H1 (cell line): Measurements from ENCODE around the gene ENTPD8. TPM values are rescaled to one million over a fixed set of nuclear protein-coding genes. Genes with fewer than 3 reads are reported as not detected.

ENCODE experiments used
- CTCF ChIA-PET: fragments of 300-600 bp; sonication (Branson Sonifier 250); formaldehyde crosslinking; loops from one replicate; lab custom pipeline; 2021; ENCODE audit not compliant: partially characterized antibody; lab: Charles Lee
- POLR2A ChIA-PET: fragments of 300-600 bp; sonication (Branson Sonifier 250); formaldehyde crosslinking; loops from one replicate; lab custom pipeline; 2021; ENCODE audit warnings: inconsistent platforms; ENCODE audit not compliant: partially characterized antibody; lab: Charles Lee
- DNase-seq, 2 experiments: peaks; one replicate each; pipeline versions ENCODE4 v3.0.0 to v3.0.0-alpha.2; 2010 to 2022; ENCODE audit warnings: low spot score in 2 of 2, low read depth in 1 of 2, mixed read lengths in 1 of 2
- FAIRE-seq: peaks from 2 replicates; lab custom pipeline; 2011; peaks lifted over from hg19 to GRCh38; lab: Jason Lieb, UNC
- H2AFZ ChIP-seq: 2 replicates; pipeline ENCODE4 v1.8.1; 2012; ENCODE audit warnings: low read length, inconsistent platforms
- H2AK5ac ChIP-seq: 2 replicates; pipeline ENCODE4 v1.6.1; 2013; ENCODE audit warnings: low read depth, low read length
- H2BK120ac ChIP-seq: replicated peaks from 2 replicates; pipeline ENCODE3; 2013; ENCODE audit warnings: low read depth, low read length, inconsistent platforms
- H2BK12ac ChIP-seq: 2 replicates; pipeline ENCODE4 v1.6.1; 2013; ENCODE audit warnings: low read depth, low read length
- H2BK15ac ChIP-seq: 2 replicates; pipeline ENCODE4 v1.6.1; 2013; ENCODE audit warnings: low read length
- H2BK20ac ChIP-seq: 2 replicates; pipeline ENCODE4 v1.6.1; 2013; ENCODE audit warnings: low read length
- H2BK5ac ChIP-seq: 2 replicates; pipeline ENCODE4 v1.6.1; 2013; ENCODE audit warnings: low read depth, low read length
- H3K14ac ChIP-seq: 2 replicates; pipeline ENCODE4 v1.6.1; 2013; ENCODE audit warnings: inconsistent platforms; ENCODE audit not compliant: insufficient read length
- H3K18ac ChIP-seq: 2 replicates; pipeline ENCODE4 v1.6.1; 2013; ENCODE audit warnings: low read length; ENCODE audit errors: extremely low read depth
- H3K23ac ChIP-seq: 2 replicates; pipeline ENCODE4 v1.6.1; 2013; ENCODE audit warnings: inconsistent platforms; ENCODE audit not compliant: insufficient read length
- H3K23me2 ChIP-seq: 2 replicates; pipeline ENCODE4 v1.6.1; 2013; ENCODE audit warnings: low read depth, low read length
- H3K27ac ChIP-seq: 2 replicates; pipeline ENCODE4 v1.6.1; 2011; ENCODE audit warnings: low read depth, low read length, inconsistent platforms
- H3K27me3 ChIP-seq, 4 experiments: replicated peaks in 1 of 4; 1 replicate in 1 of 4; 2 replicates in 3 of 4; pipeline versions ENCODE4 v1.6.1 to v1.8.1; 2011 to 2013; ENCODE audit warnings: low read length in 3 of 4, mild to moderate bottlenecking in 3 of 4, inconsistent platforms in 2 of 4, mixed read lengths in 2 of 4, moderate library complexity in 1 of 4; ENCODE audit not compliant: control insufficient read depth in 3 of 4, insufficient read depth in 3 of 4; ENCODE audit errors: extremely low read depth in 1 of 4
- H3K36me3 ChIP-seq, 4 experiments: 2 replicates each; pipeline versions ENCODE4 v1.6.1 to v1.8.1; 2011 to 2013; ENCODE audit warnings: mild to moderate bottlenecking in 4 of 4, low read length in 3 of 4, moderate library complexity in 2 of 4, control low read depth in 1 of 4, inconsistent platforms in 1 of 4; ENCODE audit not compliant: insufficient read depth in 4 of 4, control insufficient read depth in 2 of 4
- H3K4ac ChIP-seq: replicated peaks from 2 replicates; pipeline ENCODE3; 2013; ENCODE audit warnings: low read length, low read depth, mixed read lengths, inconsistent platforms; ENCODE audit not compliant: insufficient read length
- H3K4me1 ChIP-seq, 4 experiments: replicated peaks in 1 of 4; 1 replicate in 1 of 4; 2 replicates in 3 of 4; pipeline versions ENCODE4 v1.6.1 to v1.8.1; 2011 to 2013; ENCODE audit warnings: low read length in 3 of 4, inconsistent platforms in 2 of 4, mixed read lengths in 1 of 4; ENCODE audit not compliant: insufficient read depth in 4 of 4, control insufficient read depth in 3 of 4
- H3K4me2 ChIP-seq, 2 experiments: 2 replicates each; pipeline versions ENCODE4 v1.6.1 to v1.8.1; 2011 to 2013; ENCODE audit warnings: low read depth in 2 of 2, low read length in 2 of 2, control low read depth in 1 of 2, inconsistent platforms in 1 of 2, mild to moderate bottlenecking in 1 of 2; ENCODE audit not compliant: insufficient read depth in 1 of 2
- H3K4me3 ChIP-seq, 4 experiments: fragments of 200-600, 300-600 bp in 1 of 4; sonication (generic), shearing (Covaris generic), sonication (Bioruptor Twin) in 1 of 4; 2 replicates each; pipeline versions ENCODE4 v1.5.1 to v1.8.1; 2011 to 2016; ENCODE audit warnings: low read length in 4 of 4, low read depth in 3 of 4, control low read depth in 2 of 4, inconsistent platforms in 2 of 4, mild to moderate bottlenecking in 2 of 4, mixed read lengths in 1 of 4, moderate library complexity in 1 of 4; ENCODE audit not compliant: insufficient read depth in 2 of 4; ENCODE audit errors: extremely low read depth in 1 of 4
- H3K56ac ChIP-seq: replicated peaks from 2 replicates; pipeline ENCODE3; 2013; ENCODE audit warnings: low read depth, mild to moderate bottlenecking, mixed read lengths, low read length, inconsistent platforms; ENCODE audit not compliant: insufficient read length
- H3K79me1 ChIP-seq: 2 replicates; pipeline ENCODE4 v1.6.1; 2013; ENCODE audit warnings: low read depth, low read length, control low read depth
- H3K79me2 ChIP-seq, 2 experiments: 2 replicates each; pipeline versions ENCODE4 v1.6.1 to v1.8.1; 2012 to 2013; ENCODE audit warnings: low read length in 2 of 2, mild to moderate bottlenecking in 2 of 2, inconsistent platforms in 1 of 2; ENCODE audit not compliant: insufficient read depth in 2 of 2, control insufficient read depth in 1 of 2
- H3K9ac ChIP-seq, 4 experiments: replicated peaks in 1 of 4; 1 replicate in 1 of 4; 2 replicates in 3 of 4; pipeline versions ENCODE4 v1.6.1 to v1.8.1; 2011 to 2013; ENCODE audit warnings: low read depth in 3 of 4, low read length in 3 of 4, control low read depth in 2 of 4, mild to moderate bottlenecking in 2 of 4, moderate library complexity in 2 of 4, inconsistent platforms in 1 of 4; ENCODE audit errors: extremely low read depth in 1 of 4
- H3K9me3 ChIP-seq, 2 experiments: 2 replicates each; pipeline versions ENCODE4 v1.6.1 to v1.8.1; 2012 to 2013; ENCODE audit warnings: mild to moderate bottlenecking in 2 of 2, moderate library complexity in 2 of 2, control low read depth in 1 of 2, inconsistent platforms in 1 of 2, low read depth in 1 of 2, low read length in 1 of 2, mixed read lengths in 1 of 2; ENCODE audit not compliant: insufficient read depth in 2 of 2
- H4K20me1 ChIP-seq, 2 experiments: replicated peaks in 1 of 2; 2 replicates each; pipeline versions ENCODE3 to v1.8.1; 2011 to 2013; ENCODE audit warnings: inconsistent platforms in 2 of 2, low read length in 2 of 2, mild to moderate bottlenecking in 1 of 2; ENCODE audit not compliant: insufficient read depth in 2 of 2, control insufficient read depth in 1 of 2
- H4K5ac ChIP-seq: 2 replicates; pipeline ENCODE4 v1.6.1; 2013; ENCODE audit warnings: low read length, low read depth, mixed read lengths, inconsistent platforms; ENCODE audit not compliant: insufficient read length
- H4K8ac ChIP-seq: 2 replicates; pipeline ENCODE4 v1.8.0; 2013; ENCODE audit warnings: mild to moderate bottlenecking, moderate library complexity, low read length, inconsistent platforms; ENCODE audit not compliant: insufficient read depth; ENCODE audit errors: extremely low read depth
- H4K91ac ChIP-seq: replicated peaks from 2 replicates; pipeline ENCODE3; 2013; ENCODE audit warnings: low read length, mixed read lengths, inconsistent platforms; ENCODE audit not compliant: insufficient read length
- NRF1 ChIP-seq: IDR thresholded peaks from 2 replicates; pipeline ENCODE4 v1.6.1; 2011; ENCODE audit warnings: mild to moderate bottlenecking, low read depth, low read length, improper control_type of control experiment
- SAP30 ChIP-seq: fragments of 300-600 bp; sonication (generic); IDR thresholded peaks from 2 replicates; pipeline ENCODE4 v1.7.1; 2012; ENCODE audit warnings: low read length, moderate library complexity, mild to moderate bottlenecking, inconsistent platforms; ENCODE audit not compliant: insufficient read depth, insufficient replicate concordance
- TAF1 ChIP-seq: IDR thresholded peaks from 2 replicates; pipeline ENCODE4 v1.6.1; 2011; ENCODE audit warnings: mild to moderate bottlenecking, low read depth, low read length
- WGBS, 2 experiments: shearing (Covaris generic) in 1 of 2; methylation state at CpG; one replicate each; pipeline versions ENCODE4 v1.1.6 to v1.1.7; 2013 to 2015; ENCODE audit warnings: low lambda C conversion rate in 2 of 2, mixed read lengths in 2 of 2, inconsistent platforms in 1 of 2, low coverage in 1 of 2, missing lambda C conversion rate in 1 of 2; ENCODE audit not compliant: insufficient replicate concordance in 2 of 2, insufficient coverage in 1 of 2, insufficient read length in 1 of 2; ENCODE audit errors: extremely low coverage in 1 of 2, missing lambda C conversion rate in 1 of 2; 5-methylcytosine and 5-hydroxymethylcytosine counted together
- polyA plus RNA-seq, 7 experiments: library from polyadenylated mRNA; depleted of rRNA in 3 of 7; stranded (reverse) in 5 of 7; unstranded in 2 of 7; fragments of >200 nt in 5 of 7; fragments of 200-250 nt in 2 of 7; gene quantifications; 1 replicate in 5 of 7; 2 replicates in 1 of 7; 4 replicates in 1 of 7; pipeline versions ENCODE4 v1.2.1 to v1.2.3, GENCODE V29; 2011 to 2013; ENCODE audit warnings: missing spikeins in 2 of 7, mixed read lengths in 2 of 7
- total RNA-seq: library from RNA; stranded (reverse); fragmentation: NEBNext Ultra II Directional; extraction: Animal tissue kit (Norgen Biotek cat#: 25700); gene quantifications from 2 replicates; pipeline ENCODE4 v1.2.1, GENCODE V29; 2021
- TF ChIP-seq, protein P1 (sequence below): IDR thresholded peaks from 2 replicates; pipeline ENCODE4 v1.6.1; 2011; ENCODE audit warnings: low read length, improper control_type of control experiment

ENTPD8 gene
- total and polyA plus RNA-seq, 2 of the 8 experiments (the other 6 are each of a cell fraction or from before 2014, with no cell fraction given), result 0.48 to 0.51 TPM

DNA sequence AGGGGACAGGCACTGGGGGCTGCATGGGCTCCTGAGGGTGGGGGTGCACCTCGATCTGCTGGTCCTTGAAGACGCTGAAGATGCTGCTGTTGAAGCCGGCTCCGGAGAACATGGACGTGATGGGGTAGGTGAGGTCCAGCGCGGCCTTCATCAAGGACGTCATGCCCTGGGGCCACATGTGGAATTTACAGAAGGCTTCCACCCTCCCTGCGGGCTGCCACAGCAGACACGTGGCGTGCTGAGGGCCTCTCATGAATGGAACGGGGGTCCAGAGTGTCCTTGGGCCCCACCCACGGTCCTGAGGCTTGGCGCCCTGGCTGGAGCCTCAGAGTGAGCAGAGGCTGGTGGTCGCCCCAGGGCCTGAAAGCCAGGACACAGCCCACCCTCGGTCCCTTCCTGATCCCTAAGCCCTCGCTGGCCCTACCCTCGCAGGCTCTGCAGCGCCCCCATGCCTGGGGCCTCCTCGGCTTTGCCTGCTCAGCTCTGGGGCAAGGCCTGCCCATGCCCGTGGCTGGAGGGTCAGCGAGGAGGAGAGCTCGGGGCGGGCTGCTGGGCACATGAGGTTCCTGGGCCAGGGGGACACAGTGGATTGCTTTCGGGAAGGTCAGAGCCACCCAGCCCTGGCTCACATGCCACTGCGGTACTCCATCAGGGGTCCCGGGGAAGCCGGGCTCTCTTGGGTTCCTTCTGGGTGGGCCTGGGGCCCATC is 23.3 kb upstream of the ENTPD8 start:
- Histone ChIP-seq H3K27me3 (peaks cover 0 to 19% (median 13%) of the 10 kb centered on the region in 4 experiments; a peak in 5 of 7 replicates), H3K14ac (no peak overlapping the region)
- FAIRE-seq, result no peak

More for the DNA sequence above, 23.3 kb upstream of the ENTPD8 start:
- no peak overlapping the region; the same call in 1 of the 2 replicates for H2BK5ac ChIP-seq
- H4K5ac ChIP-seq, result no peak overlapping the region
- H3K4ac ChIP-seq, result no peak overlapping the region
- WGBS, 2 experiments, result 88% methylated on average over 22 of the region's 28 CpGs; no CpG with 5 or more reads in 1 of the 2 experiments
- no peaks in the 10 kb centered on the region for H3K79me2 ChIP-seq
- H3K9me3 ChIP-seq, result no peaks in the 10 kb centered on the region; a peak in 1 of 4 replicates
- no peak overlapping the region for H3K27ac ChIP-seq
- H4K20me1 ChIP-seq, result peaks cover 0 to 2% of the 10 kb centered on the region in 2 experiments
- no peaks in the 10 kb centered on the region for H3K36me3 ChIP-seq
- H4K91ac ChIP-seq, result no peak overlapping the region
- no peak overlapping the region for H3K23ac ChIP-seq
- H3K9ac ChIP-seq, result no peak overlapping the region
- H3K79me1 ChIP-seq, result no peaks in the 10 kb centered on the region
- ChIA-PET CTCF (no interaction called here), POLR2A (no interaction called here)
- 0 out of 2 replicates have a peak, but pooled peaks cover 2% of the 10 kb centered on the region for H3K23me2 ChIP-seq
- no peak overlapping the region for H3K56ac ChIP-seq
- H3K4me3 ChIP-seq, result no peak overlapping the region
- H3K4me1 ChIP-seq, result peaks cover 0 to 9% (median 3%) of the 10 kb centered on the region in 4 experiments; a peak in 5 of 7 replicates
- H2BK120ac ChIP-seq, result no peak overlapping the region
- H2BK15ac ChIP-seq, result no peak overlapping the region
- no peak overlapping the region for H3K18ac ChIP-seq
- no peak overlapping the region for H2BK20ac ChIP-seq
- no peak overlapping the region for H3K4me2 ChIP-seq
- no peak overlapping the region for H4K8ac ChIP-seq
- no peak overlapping the region for H2AK5ac ChIP-seq
- H2BK12ac ChIP-seq, result no peak overlapping the region
- DNase-seq, result no peak
- TF ChIP-seq TAF1 (no peak), SAP30 (no peak), NRF1 (no peak)
- TF ChIP-seq, protein P1, sequence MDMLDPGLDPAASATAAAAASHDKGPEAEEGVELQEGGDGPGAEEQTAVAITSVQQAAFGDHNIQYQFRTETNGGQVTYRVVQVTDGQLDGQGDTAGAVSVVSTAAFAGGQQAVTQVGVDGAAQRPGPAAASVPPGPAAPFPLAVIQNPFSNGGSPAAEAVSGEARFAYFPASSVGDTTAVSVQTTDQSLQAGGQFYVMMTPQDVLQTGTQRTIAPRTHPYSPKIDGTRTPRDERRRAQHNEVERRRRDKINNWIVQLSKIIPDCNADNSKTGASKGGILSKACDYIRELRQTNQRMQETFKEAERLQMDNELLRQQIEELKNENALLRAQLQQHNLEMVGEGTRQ, result no peak
- no peak overlapping the region for H2AFZ ChIP-seq
